Lung microvascular endothelial cell (primary cell): ENCODE data around the gene TCN2. TPM values are rescaled to one million over a fixed set of nuclear protein-coding genes. Genes with fewer than 3 reads are reported as not detected.

Experiments
- total RNA-seq: library from RNA; depleted of rRNA; stranded (reverse); fragments of >200 nt; gene quantifications from 2 replicates; pipeline ENCODE4 v1.2.1, GENCODE V29; 2014

TCN2 gene
- total RNA-seq, 1 donor from 2014 or later, result 9.5 TPM

Other genes with a start within 250 kb of the TCN2 start
- 12.0 and 23.8 TPM in 2 replicates for gene RNF215, start 219.8 kb upstream of the TCN2 start, total RNA-seq
- 7.8 and 8.1 TPM in 2 replicates for gene SEC14L2, start 210.2 kb upstream of the TCN2 start, total RNA-seq
- 17.7 and 24.0 TPM in 2 replicates for gene MTFP1, start 181.4 kb upstream of the TCN2 start, total RNA-seq
- not detected in 2 replicates for gene SEC14L3, start 135.2 kb upstream of the TCN2 start, total RNA-seq
- gene SEC14L4, start 101.5 kb upstream of the TCN2 start, total RNA-seq, result not detected in 2 replicates
- not detected in 2 replicates for gene SEC14L6, start 60.4 kb upstream of the TCN2 start, total RNA-seq
- under 0.01 TPM in 1 of 2 replicates, not detected in the other for gene GAL3ST1, start 32.5 kb upstream of the TCN2 start, total RNA-seq
- gene PES1, start 15.3 kb upstream of the TCN2 start, total RNA-seq, result 56.2 and 61.1 TPM in 2 replicates
- gene SLC35E4, start 28.6 kb downstream of the TCN2 start, total RNA-seq, result 17.2 and 22.8 TPM in 2 replicates
- 8.3 and 8.9 TPM in 2 replicates for gene DUSP18, start 60.7 kb downstream of the TCN2 start, total RNA-seq
- 10.5 and 15.9 TPM in 2 replicates for gene OSBP2, start 87.7 kb downstream of the TCN2 start, total RNA-seq